Measurements from ENCODE around the gene FBXW8. TPM values are rescaled to one million over a fixed set of nuclear protein-coding genes. Genes with fewer than 3 reads are reported as not detected.

FBXW8 gene
- total RNA-seq, 1 experiment from 2014 or later, result 15.6 TPM

- Mint-ChIP-seq H3K4me3 (peak within 1 kb of the TSS; percentile 94), H3K27ac (peak within 1 kb of the TSS; percentile 57; the same call in 1 of the 2 replicates), H3K4me1 (peaks cover 32% of the 10 kb centered on the region), H3K27me3 (ENCODE audit: low read depth) (peaks cover 82% of the 10 kb centered on the region), H3K9me3 (no peaks in the 10 kb centered on the region), H3K36me3 (no peaks in the 10 kb centered on the region)
- ChIA-PET POLR2A (no interaction called here), CTCF (interaction anchor here (0.8 to 4.5 kb wide), 5 partner anchors 18 to 237 kb away, joined by 3 to 46 read pairs (median 10); no protein-coding TSS in a partner anchor)
- peak; percentile 48 for DNase-seq (ENCODE audit: low spot score)
- peak; percentile 3; the same call in 1 of the 2 replicates for ATAC-seq
- no peak for TF ChIP-seq E2F5 (CRISPR knock-in tag; IDR thresholded peaks at IDR 0.05)
- TF ChIP-seq OVOL2 (CRISPR knock-in tag; IDR thresholded peaks at IDR 0.05; ENCODE audit: borderline replicate concordance), result no peak
- TF ChIP-seq FOXP4 (CRISPR knock-in tag; IDR thresholded peaks at IDR 0.05), result peak; percentile 4; the same call in 1 of the 2 replicates
Measured at GRCh38 chr12:116881325-116881876, 29.3 kb upstream of the FBXW8 start, which contains the start of gene HRK. Gene HRK (minus strand): TSS chr12:116881441. CDS start chr12:116881307, 134 bp downstream.

- peaks cover 76% of the 10 kb centered on the region for H3K27me3 Mint-ChIP-seq (ENCODE audit: low read depth)
- no peaks in the 10 kb centered on the region for H3K36me3 Mint-ChIP-seq
- POLR2A ChIA-PET, result interaction anchor here (0.6 kb wide), 1 partner anchor 173 kb away, joined by 3 read pairs; no protein-coding TSS in a partner anchor
- TF ChIP-seq IRF2 (CRISPR knock-in tag; IDR thresholded peaks at IDR 0.05; ENCODE audit: borderline replicate concordance, low read depth), result no peak
- TF ChIP-seq PRDM15 (CRISPR knock-in tag; IDR thresholded peaks at IDR 0.05), result no peak
- TF ChIP-seq NFATC4 (CRISPR knock-in tag; IDR thresholded peaks at IDR 0.05), result no peak
- TF ChIP-seq ZBTB21 (CRISPR knock-in tag; IDR thresholded peaks at IDR 0.05; ENCODE audit: borderline replicate concordance), result no peak
- TF ChIP-seq JAZF1 (CRISPR knock-in tag; IDR thresholded peaks at IDR 0.05), result no peak
- no peak for TF ChIP-seq ZNF416 (CRISPR knock-in tag; IDR thresholded peaks at IDR 0.05)
- ATAC-seq, result no peak
- H3K27ac Mint-ChIP-seq, result no peak overlapping the region
- no peaks in the 10 kb centered on the region for H3K9me3 Mint-ChIP-seq
- H3K4me1 Mint-ChIP-seq, result peaks cover 27% of the 10 kb centered on the region
- CTCF ChIA-PET, result interaction anchor here (0.5 to 4.5 kb wide), 30 partner anchors 9 to 930 kb away, joined by 3 to 46 read pairs (median 4); partner anchors contain the start of gene FBXW8
- peak overlapping the region; percentile 82 for H3K4me3 Mint-ChIP-seq
- no peak for DNase-seq (ENCODE audit: low spot score)
Measured at GRCh38 chr12:116881877-116882507, 28.8 kb upstream of the FBXW8 start.

GRCh38 chr12:116882742-116883141 lies 28.0 kb upstream of the FBXW8 start:
- Mint-ChIP-seq H3K9me3 (no peaks in the 10 kb centered on the region), H3K36me3 (no peaks in the 10 kb centered on the region), H3K4me1 (peaks cover 27% of the 10 kb centered on the region), H3K4me3 (peak overlapping the region; percentile 82), H3K27ac (no peak overlapping the region), H3K27me3 (ENCODE audit: low read depth) (peaks cover 69% of the 10 kb centered on the region)
- ChIA-PET CTCF (interaction anchor here (0.5 to 4.5 kb wide), 28 partner anchors 10 to 931 kb away, joined by 3 to 46 read pairs (median 4); partner anchors contain the start of gene FBXW8), POLR2A (interaction anchor here (0.6 to 0.7 kb wide), 2 partner anchors 142 to 173 kb away, joined by 3 to 5 read pairs; no protein-coding TSS in a partner anchor)
- ATAC-seq (peak; percentile 13), DNase-seq (ENCODE audit: low spot score) (no peak)
- TF ChIP-seq TP53 (CRISPR knock-in tag; IDR thresholded peaks at IDR 0.05) (no peak), ZNF232 (CRISPR knock-in tag; IDR thresholded peaks at IDR 0.05) (no peak), ZBTB21 (CRISPR knock-in tag; IDR thresholded peaks at IDR 0.05; ENCODE audit: borderline replicate concordance) (no peak), PRRX2 (CRISPR knock-in tag; IDR thresholded peaks at IDR 0.05) (no peak), ZNF219 (CRISPR knock-in tag; IDR thresholded peaks at IDR 0.05; ENCODE audit: borderline replicate concordance) (no peak), ZNF416 (CRISPR knock-in tag; IDR thresholded peaks at IDR 0.05) (no peak), GABPB1 (CRISPR knock-in tag; IDR thresholded peaks at IDR 0.05) (no peak), FOXK1 (CRISPR knock-in tag; IDR thresholded peaks at IDR 0.05) (no peak), PREB (CRISPR knock-in tag; IDR thresholded peaks at IDR 0.05; ENCODE audit: borderline replicate concordance) (no peak), NR1H2 (CRISPR knock-in tag; IDR thresholded peaks at IDR 0.05) (no peak), ZNF532 (CRISPR knock-in tag; IDR thresholded peaks at IDR 0.05; ENCODE audit: borderline replicate concordance) (no peak)

Measured in WTC11 (cell line).